ENCODE results near the gene HMGCLL1.

Gene HMGCLL1

GRCh38 chr6:55531496-55531895 lies 47.5 kb downstream of the HMGCLL1 start:
- DNase-seq (ENCODE audit: low read depth in 3 of 3): no peak

- no peak for DNase-seq (ENCODE audit: low read depth in 3 of 3)
Measured at GRCh38 chr6:55530931-55531330, 48.1 kb downstream of the HMGCLL1 start.

- DNase-seq (ENCODE audit: low read depth in 3 of 3): no peak
Measured at GRCh38 chr6:55528624-55529023, 50.4 kb downstream of the HMGCLL1 start.

GRCh38 chr6:55524441-55524840 lies 54.6 kb downstream of the HMGCLL1 start:
- no peak for DNase-seq (ENCODE audit: low read depth in 3 of 3)

GRCh38 chr6:55518529-55519060 lies 60.4 kb downstream of the HMGCLL1 start:
- no peak for DNase-seq (ENCODE audit: low read depth in 3 of 3)

- DNase-seq (ENCODE audit: low read depth in 3 of 3): no peak
Measured at GRCh38 chr6:55516736-55517135, 62.3 kb downstream of the HMGCLL1 start.

GRCh38 chr6:55512904-55513303 lies 66.1 kb downstream of the HMGCLL1 start:
- DNase-seq (ENCODE audit: low read depth in 3 of 3): no peak

GRCh38 chr6:55511122-55511800 lies 67.7 kb downstream of the HMGCLL1 start:
- no peak for DNase-seq (ENCODE audit: low read depth in 3 of 3)

- no peak for DNase-seq (ENCODE audit: low read depth in 3 of 3)
Measured at GRCh38 chr6:55499591-55499990, 79.4 kb downstream of the HMGCLL1 start.

- no peak for DNase-seq (ENCODE audit: low read depth in 3 of 3)
Measured at GRCh38 chr6:55497694-55498093, 81.3 kb downstream of the HMGCLL1 start.

- DNase-seq (ENCODE audit: low read depth in 3 of 3): no peak
Measured at GRCh38 chr6:55496201-55496600, 82.8 kb downstream of the HMGCLL1 start.

- DNase-seq (ENCODE audit: low read depth in 3 of 3): no peak
Measured at GRCh38 chr6:55495277-55495676, 83.7 kb downstream of the HMGCLL1 start.

- no peak for DNase-seq (ENCODE audit: low read depth in 3 of 3)
Measured at GRCh38 chr6:55494411-55494810, 84.6 kb downstream of the HMGCLL1 start.

- no peak for DNase-seq (ENCODE audit: low read depth in 3 of 3)
Measured at GRCh38 chr6:55492259-55492658, 86.7 kb downstream of the HMGCLL1 start.

- DNase-seq (ENCODE audit: low read depth in 3 of 3): no peak
Measured at GRCh38 chr6:55490871-55491270, 88.1 kb downstream of the HMGCLL1 start.

- no peak for DNase-seq (ENCODE audit: low read depth in 3 of 3)
Measured at GRCh38 chr6:55474382-55474781, 104.6 kb downstream of the HMGCLL1 start.

- DNase-seq (ENCODE audit: low read depth in 3 of 3): no peak
Measured at GRCh38 chr6:55473722-55474121, 105.3 kb downstream of the HMGCLL1 start.

GRCh38 chr6:55469951-55470366 lies 109.0 kb downstream of the HMGCLL1 start:
- no peak for DNase-seq (ENCODE audit: low read depth in 3 of 3)

- no peak for DNase-seq (ENCODE audit: low read depth in 3 of 3)
Measured at GRCh38 chr6:55456016-55456415, 123.0 kb downstream of the HMGCLL1 start.

- no peak for DNase-seq (ENCODE audit: low read depth in 3 of 3)
Measured at GRCh38 chr6:55450005-55450404, 129.0 kb downstream of the HMGCLL1 start.

GRCh38 chr6:55449225-55449624 lies 129.8 kb downstream of the HMGCLL1 start:
- no peak for DNase-seq (ENCODE audit: low read depth in 3 of 3)

GRCh38 chr6:55448451-55448850 lies 130.5 kb downstream of the HMGCLL1 start:
- no peak for DNase-seq (ENCODE audit: low read depth in 3 of 3)

GRCh38 chr6:55447891-55448290 lies 131.1 kb downstream of the HMGCLL1 start:
- DNase-seq (ENCODE audit: low read depth in 3 of 3): no peak

- no peak for DNase-seq (ENCODE audit: low read depth in 3 of 3)
Measured at GRCh38 chr6:55445648-55446204, 133.3 kb downstream of the HMGCLL1 start.

Data from stimulated activated CD4-positive, alpha-beta T cell treated with anti-CD3 and anti-CD28 coated beads, TNF-alpha, amount 100 ng/mL, for 4 hours (primary cell).